NCI-H1436 treated with DMSO at 0.1 percent for 48 hours (cell line): ENCODE data around the gene HMGCS2.

Source experiments
- DNase-seq: peaks from one replicate; lab custom pipeline; 2025; lab: John Stamatoyannopoulos, UW

The HMGCS2 gene

GRCh38 chr1:119768778-119769177 is at the start of gene HMGCS2:
Gene HMGCS2 (minus strand): TSS chr1:119768905. CDS start chr1:119768844, 61 bp downstream.
- no peak for DNase-seq

- no peak for DNase-seq
Measured at GRCh38 chr1:119818181-119818580, 49.5 kb upstream of the HMGCS2 start.

- no peak for DNase-seq
Measured at GRCh38 chr1:119816407-119816806, 47.7 kb upstream of the HMGCS2 start.

- no peak for DNase-seq
Measured at GRCh38 chr1:119815928-119816327, 47.2 kb upstream of the HMGCS2 start.

- DNase-seq = no peak
Measured at GRCh38 chr1:119815361-119815760, 46.7 kb upstream of the HMGCS2 start.

- no peak for DNase-seq
Measured at GRCh38 chr1:119814288-119814687, 45.6 kb upstream of the HMGCS2 start.

GRCh38 chr1:119811985-119812557 is 43.4 kb upstream of the HMGCS2 start:
- no peak for DNase-seq

- DNase-seq = no peak
Measured at GRCh38 chr1:119811387-119811786, 42.7 kb upstream of the HMGCS2 start, which contains the start of gene REG4. Gene REG4 (minus strand): TSS chr1:119811460. CDS start chr1:119808769, 2,691 bp downstream.

GRCh38 chr1:119808972-119809550 is 40.4 kb upstream of the HMGCS2 start:
- peak; percentile 23 for DNase-seq

GRCh38 chr1:119808491-119808890 is 39.8 kb upstream of the HMGCS2 start:
- no peak for DNase-seq

- DNase-seq = no peak
Measured at GRCh38 chr1:119806489-119806888, 37.8 kb upstream of the HMGCS2 start.

GRCh38 chr1:119805746-119806145 is 37.0 kb upstream of the HMGCS2 start:
- DNase-seq = no peak

GRCh38 chr1:119805247-119805646 is 36.5 kb upstream of the HMGCS2 start:
- DNase-seq = no peak

GRCh38 chr1:119799599-119800177 is 31.0 kb upstream of the HMGCS2 start:
- no peak for DNase-seq

- DNase-seq = no peak
Measured at GRCh38 chr1:119799003-119799402, 30.3 kb upstream of the HMGCS2 start.

- DNase-seq = no peak
Measured at GRCh38 chr1:119797606-119798005, 28.9 kb upstream of the HMGCS2 start.

- no peak for DNase-seq
Measured at GRCh38 chr1:119797162-119797561, 28.5 kb upstream of the HMGCS2 start.

- DNase-seq = no peak
Measured at GRCh38 chr1:119795261-119796200, 26.8 kb upstream of the HMGCS2 start.

- DNase-seq = no peak
Measured at GRCh38 chr1:119794876-119795240, 26.2 kb upstream of the HMGCS2 start.

- DNase-seq = no peak
Measured at GRCh38 chr1:119794230-119794875, 25.6 kb upstream of the HMGCS2 start.

- no peak for DNase-seq
Measured at GRCh38 chr1:119791377-119791776, 22.7 kb upstream of the HMGCS2 start.
